GM10248 (cell line): ENCODE results near the gene PRLR.

Experiments
- CTCF ChIA-PET: fragments of 300-600 bp; sonication (Branson Sonifier 250); formaldehyde crosslinking; extraction: SDS; loops from one replicate; lab custom pipeline; 2021; ENCODE audit warnings: antibody characterized with exemption; lab: Yijun Ruan, JAX
- POLR2A ChIA-PET: fragments of 350-650 bp; sonication (Branson Sonifier 250); formaldehyde crosslinking; extraction: SDS; loops from one replicate; lab custom pipeline; 2020; ENCODE audit warnings: antibody characterized with exemption; lab: Yijun Ruan, JAX
- DNase-seq: peaks from one replicate; pipeline ENCODE4 v3.0.0; 2012; ENCODE audit errors: extremely low spot score
- TF ChIP-seq, protein P1 (sequence below): IDR thresholded peaks from 2 replicates; pipeline ENCODE4 v1.5.1; 2012; ENCODE audit warnings: mild to moderate bottlenecking, low read depth; ENCODE audit errors: extremely low read depth, missing control alignments, control extremely low read depth

Gene PRLR

GRCh38 chr5:35012796-35013195 is 217.5 kb downstream of the PRLR start:
- ChIA-PET POLR2A (no interaction called here), CTCF (interaction anchor here (1.3 kb wide), 1 partner anchor 9 kb away, joined by 6 read pairs; no protein-coding TSS in a partner anchor)
- no peak for DNase-seq
- TF ChIP-seq, protein P1, sequence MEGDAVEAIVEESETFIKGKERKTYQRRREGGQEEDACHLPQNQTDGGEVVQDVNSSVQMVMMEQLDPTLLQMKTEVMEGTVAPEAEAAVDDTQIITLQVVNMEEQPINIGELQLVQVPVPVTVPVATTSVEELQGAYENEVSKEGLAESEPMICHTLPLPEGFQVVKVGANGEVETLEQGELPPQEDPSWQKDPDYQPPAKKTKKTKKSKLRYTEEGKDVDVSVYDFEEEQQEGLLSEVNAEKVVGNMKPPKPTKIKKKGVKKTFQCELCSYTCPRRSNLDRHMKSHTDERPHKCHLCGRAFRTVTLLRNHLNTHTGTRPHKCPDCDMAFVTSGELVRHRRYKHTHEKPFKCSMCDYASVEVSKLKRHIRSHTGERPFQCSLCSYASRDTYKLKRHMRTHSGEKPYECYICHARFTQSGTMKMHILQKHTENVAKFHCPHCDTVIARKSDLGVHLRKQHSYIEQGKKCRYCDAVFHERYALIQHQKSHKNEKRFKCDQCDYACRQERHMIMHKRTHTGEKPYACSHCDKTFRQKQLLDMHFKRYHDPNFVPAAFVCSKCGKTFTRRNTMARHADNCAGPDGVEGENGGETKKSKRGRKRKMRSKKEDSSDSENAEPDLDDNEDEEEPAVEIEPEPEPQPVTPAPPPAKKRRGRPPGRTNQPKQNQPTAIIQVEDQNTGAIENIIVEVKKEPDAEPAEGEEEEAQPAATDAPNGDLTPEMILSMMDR = no peak

GRCh38 chr5:35012365-35012764 is 217.9 kb downstream of the PRLR start:
- DNase-seq = no peak
- TF ChIP-seq, protein P1 = no peak
- ChIA-PET POLR2A (no interaction called here), CTCF (interaction anchor here (1.3 kb wide), 1 partner anchor 9 kb away, joined by 6 read pairs; no protein-coding TSS in a partner anchor)

- CTCF ChIA-PET = no interaction called here
- TF ChIP-seq, protein P1 = no peak
- DNase-seq = no peak
- POLR2A ChIA-PET = no interaction called here
These were observed 219.6 kb downstream of the PRLR start for GRCh38 chr5:35010676-35011075.

- CTCF ChIA-PET = no interaction called here
- POLR2A ChIA-PET = no interaction called here
- TF ChIP-seq, protein P1 = no peak
- DNase-seq = no peak
These were observed 220.6 kb downstream of the PRLR start for GRCh38 chr5:35009657-35010056.

DNA sequence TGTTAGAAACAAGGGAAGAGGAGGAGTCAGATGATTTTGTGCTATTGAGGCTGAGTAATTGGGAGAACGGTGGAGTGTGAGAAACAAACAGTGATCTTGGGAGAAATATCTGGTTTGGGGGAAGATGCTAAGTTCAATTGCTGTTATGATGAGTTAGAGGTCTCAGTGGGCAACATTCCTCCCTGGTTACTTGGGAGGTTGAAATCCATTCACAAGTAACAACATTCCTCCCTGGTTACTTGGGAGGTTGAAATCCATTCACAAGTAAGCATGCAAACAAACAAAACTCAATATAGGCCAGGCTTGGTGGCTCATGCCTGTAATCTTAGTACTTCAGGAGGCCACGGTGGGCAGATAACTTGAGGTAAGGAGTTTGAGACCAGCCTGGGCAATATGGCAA is 221.3 kb downstream of the PRLR start:
- DNase-seq = no peak
- ChIA-PET POLR2A (no interaction called here), CTCF (interaction anchor here (2.2 kb wide), 1 partner anchor 13 kb away, joined by 4 read pairs; no protein-coding TSS in a partner anchor)
- TF ChIP-seq, protein P1 = no peak

DNA sequence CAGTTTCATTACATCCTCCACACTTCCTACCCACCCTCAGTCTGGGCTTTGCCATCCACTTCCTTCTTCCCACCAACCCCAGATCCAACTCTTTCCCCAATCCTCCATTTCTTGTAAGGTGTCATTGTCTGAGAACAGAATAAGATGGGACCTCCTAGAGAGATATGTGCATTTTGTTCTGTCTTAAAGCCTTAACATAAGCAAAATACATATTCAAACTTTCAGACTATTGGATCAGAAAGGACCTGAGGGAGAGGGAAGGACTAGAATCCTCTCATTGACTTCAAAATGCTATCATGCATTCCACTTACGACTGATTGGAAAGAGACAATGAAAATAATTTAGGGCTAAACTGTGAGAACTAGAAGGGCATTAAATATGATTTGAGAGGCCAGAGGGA is 225.5 kb downstream of the PRLR start:
- ChIA-PET POLR2A (no interaction called here), CTCF (interaction anchor here (1.7 to 4.4 kb wide), 4 partner anchors 12 to 539 kb away, joined by 4 to 21 read pairs (median 12); no protein-coding TSS in a partner anchor)
- TF ChIP-seq, protein P1 = no peak
- no peak for DNase-seq

DNA sequence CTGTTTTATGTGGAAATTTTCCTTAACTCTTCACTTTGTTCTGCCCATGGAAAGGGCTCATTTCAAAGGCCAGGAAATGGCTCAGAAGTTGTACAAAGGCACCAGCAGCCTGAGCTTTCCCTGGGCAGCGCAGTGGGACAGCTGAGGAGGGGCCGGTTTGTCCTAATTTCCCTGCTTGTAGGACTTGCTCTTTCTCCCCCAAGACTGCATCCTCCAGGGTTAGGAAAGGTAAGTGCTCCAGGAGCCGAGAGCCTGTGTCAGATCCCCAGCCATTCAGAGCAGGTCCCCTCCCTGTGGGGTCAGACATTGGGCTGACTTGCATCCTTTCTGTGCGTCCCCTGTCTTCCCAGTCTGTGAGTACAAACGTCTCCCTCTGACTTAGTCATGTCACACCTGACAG is 226.1 kb downstream of the PRLR start:
- no peak for DNase-seq
- CTCF ChIA-PET = interaction anchor here (0.8 to 4.9 kb wide), 32 partner anchors 8 to 544 kb away, joined by 3 to 28 read pairs (median 6); partner anchors contain the start of genes BRIX1, DNAJC21 and RAD1
- TF ChIP-seq, protein P1 = no peak
- POLR2A ChIA-PET = interaction anchor here (1.4 kb wide), 1 partner anchor 74 kb away, joined by 3 read pairs; the partner anchor contains the start of gene DNAJC21
